ENCODE measurements around the gene NUB1.

The NUB1 gene

DNA sequence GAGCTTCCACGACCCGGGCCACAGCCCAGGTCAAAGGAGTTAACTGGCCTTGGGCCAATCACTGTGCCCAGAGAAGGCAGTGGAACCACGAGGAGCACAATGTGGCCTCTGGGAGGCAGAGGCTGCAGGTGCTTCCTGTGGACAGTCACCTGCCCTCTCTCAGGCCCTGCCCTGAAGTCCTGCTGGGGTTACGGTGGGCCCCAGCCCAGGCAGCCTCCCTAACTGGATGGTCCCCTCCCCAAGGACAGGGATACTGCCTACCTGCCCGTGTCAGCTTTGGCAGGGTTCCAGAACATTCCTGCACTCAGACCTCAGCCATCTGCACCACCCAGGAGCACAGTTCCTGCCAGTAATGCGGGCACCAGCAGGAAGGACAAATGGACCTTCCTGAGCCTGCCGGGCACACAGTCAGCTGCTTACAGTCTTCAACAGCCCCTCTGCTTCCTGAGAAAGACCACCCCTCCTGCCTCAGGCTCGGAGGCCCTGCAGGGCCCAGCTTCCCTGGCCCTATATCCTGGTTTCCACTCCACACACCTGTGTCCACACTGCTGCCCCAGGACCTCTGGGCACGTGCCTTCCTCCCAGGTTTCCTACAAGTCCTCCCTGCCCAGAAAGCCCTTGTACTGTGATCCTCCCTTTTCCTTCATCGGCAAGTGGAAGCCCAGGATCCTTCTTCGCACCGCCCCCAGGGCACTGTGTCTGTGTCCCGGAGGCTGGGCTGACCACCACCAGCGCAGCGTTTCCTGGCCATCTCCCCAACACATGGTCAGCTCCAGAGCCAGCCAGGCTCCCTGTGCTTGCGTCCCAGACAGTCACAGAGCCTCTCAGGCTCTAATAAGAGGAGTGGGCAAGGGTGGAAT is 44.9 kb downstream of the NUB1 start:
- no peaks in the 10 kb centered on the region for H3K9me3 ChIP-seq (ENCODE audit: control insufficient read depth, insufficient read depth, low read length)
- H3K9me2 ChIP-seq (replicated peaks; ENCODE audit: control insufficient read depth, low read length): no peaks in the 10 kb centered on the region
- H3K79me2 ChIP-seq (ENCODE audit: control insufficient read depth, low read length): no peaks in the 10 kb centered on the region
- no peak for TF ChIP-seq EZH2phosphoT487 (IDR thresholded peaks at IDR 0.05; ENCODE audit: borderline replicate concordance, low read length)
- TF ChIP-seq, protein P1, sequence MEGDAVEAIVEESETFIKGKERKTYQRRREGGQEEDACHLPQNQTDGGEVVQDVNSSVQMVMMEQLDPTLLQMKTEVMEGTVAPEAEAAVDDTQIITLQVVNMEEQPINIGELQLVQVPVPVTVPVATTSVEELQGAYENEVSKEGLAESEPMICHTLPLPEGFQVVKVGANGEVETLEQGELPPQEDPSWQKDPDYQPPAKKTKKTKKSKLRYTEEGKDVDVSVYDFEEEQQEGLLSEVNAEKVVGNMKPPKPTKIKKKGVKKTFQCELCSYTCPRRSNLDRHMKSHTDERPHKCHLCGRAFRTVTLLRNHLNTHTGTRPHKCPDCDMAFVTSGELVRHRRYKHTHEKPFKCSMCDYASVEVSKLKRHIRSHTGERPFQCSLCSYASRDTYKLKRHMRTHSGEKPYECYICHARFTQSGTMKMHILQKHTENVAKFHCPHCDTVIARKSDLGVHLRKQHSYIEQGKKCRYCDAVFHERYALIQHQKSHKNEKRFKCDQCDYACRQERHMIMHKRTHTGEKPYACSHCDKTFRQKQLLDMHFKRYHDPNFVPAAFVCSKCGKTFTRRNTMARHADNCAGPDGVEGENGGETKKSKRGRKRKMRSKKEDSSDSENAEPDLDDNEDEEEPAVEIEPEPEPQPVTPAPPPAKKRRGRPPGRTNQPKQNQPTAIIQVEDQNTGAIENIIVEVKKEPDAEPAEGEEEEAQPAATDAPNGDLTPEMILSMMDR (IDR thresholded peaks at IDR 0.05; ENCODE audit: low read depth, low read length, poor library complexity, severe bottlenecking): no peak
- H4K20me1 ChIP-seq (ENCODE audit: control insufficient read depth, insufficient read depth, low read depth, low read length): no peaks in the 10 kb centered on the region
- H3K4me1 ChIP-seq (ENCODE audit: control insufficient read depth, low read length): peaks cover 4% of the 10 kb centered on the region
- no peak overlapping the region for H3K4me3 ChIP-seq (ENCODE audit: low read length)
- no peaks in the 10 kb centered on the region for H3K36me3 ChIP-seq (ENCODE audit: control insufficient read depth, low read length)
- H3K27ac ChIP-seq (ENCODE audit: low read depth, low read length): no peak overlapping the region
- H3K4me2 ChIP-seq (ENCODE audit: low read length): no peak overlapping the region
- no peaks in the 10 kb centered on the region for H3F3A ChIP-seq (ENCODE audit: control insufficient read depth, insufficient read depth)
- peaks cover 36% of the 10 kb centered on the region for H3K27me3 ChIP-seq (ENCODE audit: control insufficient read depth, low read length)

DNA sequence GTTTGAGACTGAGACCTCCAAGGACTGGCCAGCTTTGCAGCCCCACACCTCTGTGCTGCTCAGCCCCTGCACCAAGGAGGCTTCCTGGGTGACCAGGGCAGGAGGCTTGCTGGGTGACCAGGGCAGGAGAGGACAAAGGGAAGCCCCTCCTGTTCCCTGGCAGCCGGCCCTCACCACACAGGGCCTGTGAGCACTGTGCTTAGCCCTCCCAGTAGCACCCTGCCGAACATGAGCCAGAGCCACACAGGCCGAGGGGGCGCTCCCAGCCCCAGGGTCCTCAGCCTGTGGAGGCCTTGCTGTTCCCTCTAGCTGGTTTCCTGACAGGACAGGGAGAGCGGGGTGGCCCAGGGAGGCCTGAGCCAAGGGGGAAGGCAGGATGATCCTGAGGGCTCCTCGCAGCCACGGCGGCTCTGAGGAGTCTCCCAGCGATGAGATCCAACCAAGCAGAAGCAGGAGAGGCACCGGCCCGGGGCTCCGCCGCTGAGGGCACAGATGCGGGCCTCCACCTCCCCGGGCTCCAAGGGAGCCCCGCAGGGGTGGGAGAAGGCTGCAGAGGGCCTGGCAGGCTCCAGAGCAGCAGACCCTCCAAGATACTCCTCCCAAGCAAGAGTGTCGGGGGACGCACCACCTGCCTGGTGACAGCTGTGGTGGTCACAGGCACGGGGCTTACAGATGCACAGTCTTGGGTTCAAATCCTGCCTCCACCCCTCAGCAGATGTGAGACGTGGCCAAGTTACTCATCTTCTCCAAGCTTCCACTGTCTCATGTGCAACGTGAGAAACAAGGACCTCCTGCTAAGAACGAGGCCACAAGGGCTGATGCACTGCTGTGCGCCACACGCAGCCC is 45.8 kb downstream of the NUB1 start:
- Histone ChIP-seq H3K9me3 (ENCODE audit: control insufficient read depth, insufficient read depth, low read length) (no peaks in the 10 kb centered on the region), H3K27ac (ENCODE audit: low read depth, low read length) (no peak overlapping the region), H3K79me2 (ENCODE audit: control insufficient read depth, low read length) (no peaks in the 10 kb centered on the region), H3F3A (ENCODE audit: control insufficient read depth, insufficient read depth) (no peaks in the 10 kb centered on the region), H3K36me3 (ENCODE audit: control insufficient read depth, low read length) (no peaks in the 10 kb centered on the region), H3K4me3 (ENCODE audit: low read length) (no peak overlapping the region), H3K27me3 (ENCODE audit: control insufficient read depth, low read length) (peaks cover 27% of the 10 kb centered on the region), H4K20me1 (ENCODE audit: control insufficient read depth, insufficient read depth, low read depth, low read length) (no peaks in the 10 kb centered on the region), H3K4me1 (ENCODE audit: control insufficient read depth, low read length) (no peaks in the 10 kb centered on the region), H3K9me2 (replicated peaks; ENCODE audit: control insufficient read depth, low read length) (no peaks in the 10 kb centered on the region), H3K4me2 (ENCODE audit: low read length) (no peak overlapping the region)
- TF ChIP-seq, protein P1 (IDR thresholded peaks at IDR 0.05; ENCODE audit: low read depth, low read length, poor library complexity, severe bottlenecking): no peak

DNA sequence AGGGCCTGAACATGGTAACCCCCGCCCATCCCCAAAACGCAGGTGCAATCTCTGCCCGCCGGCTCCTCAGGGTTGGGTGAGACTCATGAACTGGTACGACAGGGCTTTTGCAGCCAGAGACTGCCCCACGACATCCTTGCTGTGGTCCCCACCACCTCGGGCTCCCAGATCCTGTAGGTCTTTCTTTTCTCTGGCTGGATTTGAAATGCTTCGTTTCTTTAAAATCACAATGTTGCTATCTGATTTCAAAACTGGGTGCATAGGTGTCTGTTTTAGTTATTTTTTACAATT is 46.3 kb downstream of the NUB1 start:
- Histone ChIP-seq H3K27ac (ENCODE audit: low read depth, low read length) (no peak overlapping the region), H3K36me3 (ENCODE audit: control insufficient read depth, low read length) (no peaks in the 10 kb centered on the region), H3K9me3 (ENCODE audit: control insufficient read depth, insufficient read depth, low read length) (no peaks in the 10 kb centered on the region), H3K79me2 (ENCODE audit: control insufficient read depth, low read length) (no peaks in the 10 kb centered on the region), H3K9me2 (replicated peaks; ENCODE audit: control insufficient read depth, low read length) (no peaks in the 10 kb centered on the region), H3K4me2 (ENCODE audit: low read length) (no peak overlapping the region), H3K4me3 (ENCODE audit: low read length) (no peak overlapping the region), H3K27me3 (ENCODE audit: control insufficient read depth, low read length) (peaks cover 23% of the 10 kb centered on the region), H3F3A (ENCODE audit: control insufficient read depth, insufficient read depth) (no peaks in the 10 kb centered on the region), H4K20me1 (ENCODE audit: control insufficient read depth, insufficient read depth, low read depth, low read length) (no peaks in the 10 kb centered on the region), H3K4me1 (ENCODE audit: control insufficient read depth, low read length) (no peaks in the 10 kb centered on the region)
- TF ChIP-seq EZH2phosphoT487 (IDR thresholded peaks at IDR 0.05; ENCODE audit: borderline replicate concordance, low read length): no peak
- TF ChIP-seq, protein P1 (IDR thresholded peaks at IDR 0.05; ENCODE audit: low read depth, low read length, poor library complexity, severe bottlenecking): no peak
